Testis (tissue), 2 donors: ENCODE measurements around the gene PCSK5.

Experiments
- POLR2A ChIP-seq: fragments of 450-650 bp; IDR thresholded peaks from one replicate; pipeline ENCODE4 v1.6.1; 2017; ENCODE audit warnings: antibody characterized with exemption, mild to moderate bottlenecking, moderate library complexity
- TF ChIP-seq, protein P1 (sequence below), 3 experiments: fragments of 450-650 bp in 2 of 3; fragments of 200-600 bp in 1 of 3; sonication (generic) in 1 of 3; IDR thresholded peaks; one replicate each; pipeline ENCODE4 v1.5.1; 2016 to 2019; ENCODE audit warnings: antibody characterized with exemption in 3 of 3, mild to moderate bottlenecking in 2 of 3, moderate library complexity in 1 of 3

DNA sequence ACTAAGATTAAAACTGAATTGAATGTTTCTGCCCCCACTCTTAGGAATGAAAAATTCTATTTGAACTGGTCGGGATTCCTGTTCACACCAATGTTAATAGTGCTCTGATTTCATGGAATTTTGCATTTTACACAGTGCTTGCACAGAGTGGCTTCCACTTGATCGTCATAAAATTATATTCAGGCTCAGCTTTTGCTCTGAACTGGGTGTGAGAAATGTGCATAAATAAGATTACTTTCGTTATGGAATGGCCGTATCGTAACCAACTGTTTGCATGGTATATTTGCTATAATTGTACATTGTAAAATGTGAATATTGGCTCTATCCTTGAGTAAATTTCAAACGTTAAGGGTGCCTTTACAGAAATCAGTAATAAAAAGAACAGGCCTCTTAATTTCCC lies 262.9 kb downstream of the PCSK5 start:
- TF ChIP-seq, protein P1, sequence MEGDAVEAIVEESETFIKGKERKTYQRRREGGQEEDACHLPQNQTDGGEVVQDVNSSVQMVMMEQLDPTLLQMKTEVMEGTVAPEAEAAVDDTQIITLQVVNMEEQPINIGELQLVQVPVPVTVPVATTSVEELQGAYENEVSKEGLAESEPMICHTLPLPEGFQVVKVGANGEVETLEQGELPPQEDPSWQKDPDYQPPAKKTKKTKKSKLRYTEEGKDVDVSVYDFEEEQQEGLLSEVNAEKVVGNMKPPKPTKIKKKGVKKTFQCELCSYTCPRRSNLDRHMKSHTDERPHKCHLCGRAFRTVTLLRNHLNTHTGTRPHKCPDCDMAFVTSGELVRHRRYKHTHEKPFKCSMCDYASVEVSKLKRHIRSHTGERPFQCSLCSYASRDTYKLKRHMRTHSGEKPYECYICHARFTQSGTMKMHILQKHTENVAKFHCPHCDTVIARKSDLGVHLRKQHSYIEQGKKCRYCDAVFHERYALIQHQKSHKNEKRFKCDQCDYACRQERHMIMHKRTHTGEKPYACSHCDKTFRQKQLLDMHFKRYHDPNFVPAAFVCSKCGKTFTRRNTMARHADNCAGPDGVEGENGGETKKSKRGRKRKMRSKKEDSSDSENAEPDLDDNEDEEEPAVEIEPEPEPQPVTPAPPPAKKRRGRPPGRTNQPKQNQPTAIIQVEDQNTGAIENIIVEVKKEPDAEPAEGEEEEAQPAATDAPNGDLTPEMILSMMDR (IDR thresholded peaks at IDR 0.05): no peak
- no peak for TF ChIP-seq POLR2A
